Mucosa of gallbladder (tissue), 1 donor: ENCODE results near the gene ADH1A. TPM values are rescaled to one million over a fixed set of nuclear protein-coding genes. Genes with fewer than 3 reads are reported as not detected.
"Not testable (repeated sequence)": the region's sequence is repeated elsewhere in the genome, so short reads cannot be mapped to it uniquely, and the experiment has no call there.

ENCODE experiments used
- DNase-seq: peaks from one replicate; pipeline ENCODE4 v3.0.0-alpha.2; 2020; ENCODE audit warnings: low spot score
- total RNA-seq: library from RNA; stranded (reverse); gene quantifications from one replicate; pipeline ENCODE4 v1.2.1, GENCODE V29; 2021
- donor health status: DM: no; HTN: no; CAD: no.

The ADH1A gene
- 5.4 TPM for total RNA-seq

GRCh38 chr4:99290848-99291786, at the start of gene ADH1A:
Gene ADH1A, minus strand, starts transcription at chr4:99290985. Its CDS starts 71 bp downstream, at chr4:99290914.
- DNase-seq: no peak

- DNase-seq: no peak
Observed at GRCh38 chr4:99339172-99339571, 48.4 kb upstream of the ADH1A start.

- no peak for DNase-seq
Observed at GRCh38 chr4:99336553-99336952, 45.8 kb upstream of the ADH1A start.

GRCh38 chr4:99334880-99335279, 44.1 kb upstream of the ADH1A start:
- no peak for DNase-seq

- no peak for DNase-seq
Observed at GRCh38 chr4:99330648-99331047, 39.9 kb upstream of the ADH1A start.

- DNase-seq: no peak
Observed at GRCh38 chr4:99329876-99330275, 39.1 kb upstream of the ADH1A start.

- DNase-seq: peak; percentile 73
Observed at GRCh38 chr4:99324979-99325378, 34.2 kb upstream of the ADH1A start.

GRCh38 chr4:99324361-99324760, 33.6 kb upstream of the ADH1A start:
- no peak for DNase-seq

- peak; percentile 21 for DNase-seq
Observed at GRCh38 chr4:99323756-99324155, 33.0 kb upstream of the ADH1A start.

- no peak for DNase-seq
Observed at GRCh38 chr4:99321241-99322191, 30.7 kb upstream of the ADH1A start, which contains the start of gene ADH1B. Gene ADH1B, minus strand, starts transcription at chr4:99321401. Its CDS starts 70 bp downstream, at chr4:99321331.

GRCh38 chr4:99317811-99318210, 27.0 kb upstream of the ADH1A start:
- DNase-seq: not testable (repeated sequence)

- DNase-seq: no peak
Observed at GRCh38 chr4:99317354-99317753, 26.6 kb upstream of the ADH1A start.

GRCh38 chr4:99315839-99316238, 25.1 kb upstream of the ADH1A start:
- no peak for DNase-seq

- no peak for DNase-seq
Observed at GRCh38 chr4:99314211-99314610, 23.4 kb upstream of the ADH1A start.

GRCh38 chr4:99310389-99310788, 19.6 kb upstream of the ADH1A start:
- DNase-seq: no peak

GRCh38 chr4:99305638-99306400, 15.0 kb upstream of the ADH1A start:
- DNase-seq: no peak

- DNase-seq: no peak
Observed at GRCh38 chr4:99301376-99302164, 10.8 kb upstream of the ADH1A start.

- DNase-seq: peak; percentile 90
Observed at GRCh38 chr4:99300934-99301333, 10.1 kb upstream of the ADH1A start.

- no peak for DNase-seq
Observed at GRCh38 chr4:99293357-99293756, 2.6 kb upstream of the ADH1A start.

GRCh38 chr4:99285387-99285786, 5.4 kb downstream of the ADH1A start:
- no peak for DNase-seq

- DNase-seq: no peak
Observed at GRCh38 chr4:99282731-99283130, 8.1 kb downstream of the ADH1A start.
